ENCODE data around the gene OR4D11. TPM values are rescaled to one million over a fixed set of nuclear protein-coding genes. Genes with fewer than 3 reads are reported as not detected.

The OR4D11 gene
- total and polyA plus RNA-seq, 9 of the 15 experiments (the other 6 are each of a cell fraction or from before 2014, with no cell fraction given): not detected

- TF ChIP-seq SMAD4 (CRISPR knock-in tag; conservative IDR thresholded peaks at IDR 0.05) (0 out of 2 replicates have a peak, but pooled peaks have one; percentile 25), ZNF263 (CRISPR knock-in tag; IDR thresholded peaks at IDR 0.05; ENCODE audit: borderline replicate concordance) (no peak), VEZF1 (CRISPR knock-in tag; IDR thresholded peaks at IDR 0.05) (no peak; the same call in 1 of the 2 replicates), ZNF780A (CRISPR knock-in tag; IDR thresholded peaks at IDR 0.05) (no peak), PHB (CRISPR knock-in tag; IDR thresholded peaks at IDR 0.05) (no peak), HDAC1 (IDR thresholded peaks at IDR 0.05) (peak in 1 of 2 experiments; percentile 75; a peak in 1 of 4 replicates), MCM2 (IDR thresholded peaks at IDR 0.05; ENCODE audit: low read depth) (no peak), TCFL5 (CRISPR knock-in tag; conservative IDR thresholded peaks at IDR 0.05) (no peak), CREBBP (IDR thresholded peaks at IDR 0.05; ENCODE audit: low read depth, low read length) (no peak), SP2 (IDR thresholded peaks at IDR 0.05; ENCODE audit: extremely low read depth, low read depth, low read length, poor library complexity, severe bottlenecking) (no peak), CREB1 (IDR thresholded peaks at IDR 0.05) (no peak), CREB1 (CRISPR knock-in tag; IDR thresholded peaks at IDR 0.05) (no peak), ZNF197 (CRISPR knock-in tag; IDR thresholded peaks at IDR 0.05; ENCODE audit: low read depth) (no peak)
These were observed 48.5 kb downstream of the OR4D11 start (continued) for GRCh38 chr11:59551659-59552521.

Data from K562 (cell line).